IMR-90 (cell line): ENCODE data around the gene GARIN3. TPM values are rescaled to one million over a fixed set of nuclear protein-coding genes. Genes with fewer than 3 reads are reported as not detected.

Experiments used
- ATAC-seq: fragments of 200-7000 bp; cut with Tn5 transposase; 2 replicates; pipeline ENCODE4 v1.9.1; 2020; ENCODE audit warnings: low read depth, mild to moderate bottlenecking, moderate library complexity
- Bru-seq: library from RNA; stranded (reverse); fragments of 400-500 nt; gene quantifications from one replicate; lab custom pipeline; 2021; lab: Mats Ljungman, UMichigan
- BruChase-seq, 2 experiments: library from RNA; stranded (reverse); fragments of 400-500 nt; gene quantifications; one replicate each; lab custom pipeline; 2021; lab: Mats Ljungman, UMichigan
- BruUV-seq: library from RNA; stranded (reverse); fragments of 400-500 nt; replicated peaks from 2 replicates; lab custom pipeline; 2021; lab: Mats Ljungman, UMichigan
- CTCF ChIA-PET: fragments of 300-600 bp; formaldehyde crosslinking; extraction: SDS; loops from one replicate; lab custom pipeline; 2021; ENCODE audit warnings: antibody characterized with exemption; lab: Yijun Ruan, JAX
- POLR2A ChIA-PET: fragments of 300-600 bp; sonication (Branson Sonifier 250); formaldehyde crosslinking; loops from one replicate; lab custom pipeline; 2022; ENCODE audit warnings: antibody characterized with exemption; ENCODE audit not compliant: unreplicated experiment; lab: Charles Lee
- DNase-seq: peaks from one replicate; pipeline ENCODE4 v3.0.0; 2013
- H2AFZ ChIP-seq: replicated peaks from 2 replicates; pipeline ENCODE3; 2013; ENCODE audit warnings: low read length, mild to moderate bottlenecking; ENCODE audit not compliant: poor library complexity
- H2AK5ac ChIP-seq: 2 replicates; pipeline ENCODE4 v1.6.1; 2013; ENCODE audit warnings: low read depth, low read length, inconsistent platforms
- H2AK9ac ChIP-seq: replicated peaks from 2 replicates; pipeline ENCODE3; 2013; ENCODE audit warnings: mild to moderate bottlenecking, low read depth, low read length, moderate library complexity; ENCODE audit not compliant: poor library complexity
- H2BK120ac ChIP-seq: 2 replicates; pipeline ENCODE4 v1.6.1; 2013; ENCODE audit warnings: low read depth, low read length, inconsistent platforms
- H2BK15ac ChIP-seq: 3 replicates; pipeline ENCODE4 v1.6.1; 2013; ENCODE audit warnings: low read depth, low read length, inconsistent platforms
- H2BK20ac ChIP-seq: 2 replicates; pipeline ENCODE4 v1.6.1; 2013; ENCODE audit warnings: low read depth, mild to moderate bottlenecking, inconsistent platforms, low read length, moderate library complexity
- H2BK5ac ChIP-seq: 2 replicates; pipeline ENCODE4 v1.6.1; 2013; ENCODE audit warnings: mild to moderate bottlenecking, low read depth, low read length, inconsistent platforms; ENCODE audit not compliant: poor library complexity, severe bottlenecking
- H3K14ac ChIP-seq: replicated peaks from 2 replicates; pipeline ENCODE4 v1.6.1; 2013; ENCODE audit warnings: low read depth, low read length, inconsistent platforms
- H3K18ac ChIP-seq: 2 replicates; pipeline ENCODE4 v1.6.1; 2013; ENCODE audit warnings: low read depth, low read length, control low read depth
- H3K23ac ChIP-seq: 2 replicates; pipeline ENCODE4 v1.6.1; 2013; ENCODE audit warnings: low read depth, low read length, inconsistent platforms
- H3K27ac ChIP-seq: 2 replicates; pipeline ENCODE4 v1.5.1; 2013; ENCODE audit warnings: mild to moderate bottlenecking, control low read depth, low read length; ENCODE audit not compliant: insufficient read depth
- H3K27me3 ChIP-seq: 2 replicates; pipeline ENCODE4 v1.6.1; 2013; ENCODE audit warnings: low read length; ENCODE audit not compliant: control insufficient read depth, insufficient read depth
- H3K36me3 ChIP-seq: 2 replicates; pipeline ENCODE4 v1.6.1; 2013; ENCODE audit warnings: low read length, mixed read lengths; ENCODE audit not compliant: control insufficient read depth, insufficient read depth
- H3K4ac ChIP-seq: 2 replicates; pipeline ENCODE4 v1.6.1; 2013; ENCODE audit warnings: low read depth, low read length, inconsistent platforms
- H3K4me1 ChIP-seq: 2 replicates; pipeline ENCODE4 v1.6.1; 2013; ENCODE audit warnings: low read length, mixed read lengths; ENCODE audit not compliant: control insufficient read depth, insufficient read depth
- H3K4me2 ChIP-seq: 2 replicates; pipeline ENCODE4 v1.6.1; 2013; ENCODE audit warnings: low read depth, mild to moderate bottlenecking, control low read depth, low read length, moderate library complexity
- H3K4me3 ChIP-seq: 2 replicates; pipeline ENCODE4 v1.5.1; 2013; ENCODE audit warnings: low read depth, mild to moderate bottlenecking, control low read depth, low read length, moderate library complexity; ENCODE audit not compliant: insufficient read depth
- H3K56ac ChIP-seq: 2 replicates; pipeline ENCODE4 v1.6.1; 2013; ENCODE audit warnings: low read length, inconsistent platforms; ENCODE audit not compliant: insufficient read depth; ENCODE audit errors: extremely low read depth
- H3K79me1 ChIP-seq, 2 experiments: 2 replicates each; pipeline ENCODE4 v1.6.1; 2013; ENCODE audit warnings: low read length in 2 of 2, inconsistent platforms in 1 of 2, low read depth in 1 of 2
- H3K9ac ChIP-seq: 2 replicates; pipeline ENCODE4 v1.6.1; 2013; ENCODE audit warnings: low read depth, low read length, control low read depth
- H3K9me1 ChIP-seq: 2 replicates; pipeline ENCODE4 v1.6.1; 2013; ENCODE audit warnings: low read length, inconsistent platforms; ENCODE audit not compliant: insufficient read depth
- H3K9me3 ChIP-seq: 2 replicates; pipeline ENCODE4 v1.6.1; 2013; ENCODE audit warnings: low read length; ENCODE audit not compliant: control insufficient read depth, insufficient read depth
- H4K20me1 ChIP-seq: 2 replicates; pipeline ENCODE4 v1.6.1; 2013; ENCODE audit warnings: low read length, inconsistent platforms; ENCODE audit not compliant: insufficient read depth
- H4K5ac ChIP-seq: 2 replicates; pipeline ENCODE4 v1.6.1; 2013; ENCODE audit warnings: mild to moderate bottlenecking, low read depth, low read length, control low read depth
- H4K8ac ChIP-seq, 2 experiments: 2 replicates each; pipeline ENCODE4 v1.6.1; 2013; ENCODE audit warnings: low read depth in 2 of 2, low read length in 2 of 2, control low read depth in 1 of 2, inconsistent platforms in 1 of 2
- H4K91ac ChIP-seq: 2 replicates; pipeline ENCODE4 v1.6.1; 2013; ENCODE audit warnings: low read depth, low read length, inconsistent platforms; ENCODE audit not compliant: insufficient read depth
- BHLHE40 ChIP-seq: fragments of 150-350 bp; IDR thresholded peaks from 2 replicates; pipeline ENCODE4 v1.6.1; 2016; ENCODE audit warnings: mild to moderate bottlenecking, low read depth, low read length
- CEBPB ChIP-seq: IDR thresholded peaks from 2 replicates; pipeline ENCODE4 v1.6.1; 2012; ENCODE audit warnings: low read depth, low read length, improper control_type of control experiment
- CTCF ChIP-seq: conservative IDR thresholded peaks from 2 replicates; pipeline ENCODE4 v1.5.1; 2012; ENCODE audit warnings: mild to moderate bottlenecking, low read depth, low read length, improper control_type of control experiment
- ELK1 ChIP-seq: fragments of 150-350 bp; IDR thresholded peaks from 2 replicates; pipeline ENCODE4 v1.6.1; 2016; ENCODE audit warnings: low read depth, mild to moderate bottlenecking, low read length, moderate library complexity, borderline replicate concordance
- FOS ChIP-seq: fragments of 150-350 bp; IDR thresholded peaks from 2 replicates; pipeline ENCODE4 v1.6.1; 2016; ENCODE audit warnings: low read depth, low read length
- MAFK ChIP-seq: IDR thresholded peaks from 2 replicates; pipeline ENCODE4 v1.6.1; 2012; ENCODE audit warnings: low read depth, low read length, improper control_type of control experiment
- MAZ ChIP-seq: IDR thresholded peaks from 2 replicates; pipeline ENCODE4 v1.6.1; 2012; ENCODE audit warnings: low read depth, mild to moderate bottlenecking, low read length, improper control_type of control experiment, moderate library complexity, borderline replicate concordance
- MXI1 ChIP-seq: IDR thresholded peaks from 2 replicates; pipeline ENCODE4 v1.6.1; 2012; ENCODE audit warnings: low read depth, mild to moderate bottlenecking, low read length, moderate library complexity, borderline replicate concordance
- NFE2L2 ChIP-seq: fragments of 150-350 bp; IDR thresholded peaks from 2 replicates; pipeline ENCODE4 v1.6.1; 2016; ENCODE audit warnings: low read depth, mild to moderate bottlenecking, low read length
- POLR2A ChIP-seq: IDR thresholded peaks from 2 replicates; pipeline ENCODE4 v1.6.1; 2012; ENCODE audit warnings: mild to moderate bottlenecking, low read depth, low read length
- RAD21 ChIP-seq: IDR thresholded peaks from 2 replicates; pipeline ENCODE4 v1.6.1; 2012; ENCODE audit warnings: low read length, improper control_type of control experiment
- RCOR1 ChIP-seq: IDR thresholded peaks from 2 replicates; pipeline ENCODE4 v1.6.1; 2012; ENCODE audit warnings: mild to moderate bottlenecking, low read length, improper control_type of control experiment; ENCODE audit not compliant: insufficient replicate concordance
- RFX5 ChIP-seq: IDR thresholded peaks from 2 replicates; pipeline ENCODE4 v1.8.0; 2012; ENCODE audit warnings: low read depth, mild to moderate bottlenecking, low read length, moderate library complexity
- SMC3 ChIP-seq: fragments of 150-350 bp; IDR thresholded peaks from 2 replicates; pipeline ENCODE4 v1.6.1; 2016; ENCODE audit warnings: low read depth, mild to moderate bottlenecking, antibody characterized with exemption, low read length, moderate library complexity
- WGBS, 2 experiments: methylation state at CpG; one replicate each; pipeline versions ENCODE4 v1.1.5 to v1.1.7; 2013; ENCODE audit warnings: missing lambda C conversion rate in 2 of 2; ENCODE audit not compliant: insufficient read length in 1 of 2; ENCODE audit errors: extremely low coverage in 2 of 2; 5-methylcytosine and 5-hydroxymethylcytosine counted together
- dilution Hi-C: fragments of 300-500 bp; cut with HindIII; formaldehyde crosslinking; loops from one replicate; pipeline ENCODE4 v1.14.3; 2018; ENCODE audit warnings: low sequenced_read_pairs; ENCODE audit not compliant: unreplicated experiment
- in situ Hi-C: fragments of 300-500 bp; cut with MboI; formaldehyde crosslinking; loops from 3 replicates; pipeline ENCODE4 v1.14.3; 2019; ENCODE audit warnings: low sequenced_read_pairs, inconsistent platforms, mixed read lengths
- intact Hi-C: fragments of 100-400 bp; cut with micrococcal nuclease; formaldehyde crosslinking; loops from 2 replicates; pipeline ENCODE4 v1.10.0; 2022
- long read RNA-seq: library from polyadenylated mRNA; unstranded; transcript quantifications from one replicate; pipeline ENCODE4 v2.0.0, GENCODE V29; 2021; ENCODE audit not compliant: unreplicated experiment
- polyA plus RNA-seq, 3 experiments: library from polyadenylated mRNA; depleted of rRNA; stranded (reverse); fragments of >200 nt; gene quantifications; 2 replicates each; pipeline ENCODE4 v1.2.3, GENCODE V29; 2012; ENCODE audit warnings: low replicate concordance in 1 of 3
- total RNA-seq: library from RNA; depleted of rRNA; stranded (reverse); fragments of >200 nt; gene quantifications from 2 replicates; pipeline ENCODE4 v1.2.3, GENCODE V29; 2012; rRNA removed

Gene GARIN3
- total RNA-seq (not detected in 2 replicates), polyA plus RNA-seq (2012; rRNA removed) (not detected in 2 replicates), Bru-seq, nascent RNA (not detected), BruChase-seq, experiment 1, labeled RNA remaining after a 6-hour chase (not detected), BruChase-seq, experiment 2, labeled RNA remaining after a 2-hour chase (not detected)
- not detected in 2 replicates for polyA plus RNA-seq (2012; cell fraction: cytosol; rRNA removed)
- not detected in 2 replicates for polyA plus RNA-seq (2012; cell fraction: nucleus; rRNA removed; ENCODE audit: low replicate concordance)
- long read RNA-seq = 0 reads

- peaks cover 4% of the 10 kb centered on the region for H3K27me3 ChIP-seq
- H2AK5ac ChIP-seq = no peak within 1 kb of the TSS
- dilution Hi-C loops = no loop called here
- no peak within 1 kb of the TSS for H3K4ac ChIP-seq
- no peak within 1 kb of the TSS for H2BK5ac ChIP-seq
- DNase-seq (no peak), ATAC-seq (no peak)
- POLR2A ChIA-PET = no interaction called here
- H3K79me1 ChIP-seq = no peaks in the 10 kb centered on the region
- H2BK20ac ChIP-seq = no peak within 1 kb of the TSS
- no peak within 1 kb of the TSS for H3K4me3 ChIP-seq
- no peak within 1 kb of the TSS for H3K23ac ChIP-seq
- no peak within 1 kb of the TSS for H4K8ac ChIP-seq
- CTCF ChIA-PET = no interaction called here
- intact Hi-C loops = no loop called here
- H2AFZ ChIP-seq = no peak within 1 kb of the TSS
- H3K27ac ChIP-seq = no peak within 1 kb of the TSS
- H3K9me3 ChIP-seq = no peaks in the 10 kb centered on the region
- H2BK15ac ChIP-seq = no peak within 1 kb of the TSS
- H3K4me2 ChIP-seq = no peak within 1 kb of the TSS
- no peak within 1 kb of the TSS for H4K5ac ChIP-seq
- H4K91ac ChIP-seq = no peak within 1 kb of the TSS
- no peaks in the 10 kb centered on the region for H4K20me1 ChIP-seq
- no CpG with 5 or more reads among the region's 7 CpGs for WGBS, 2 experiments
- no peak within 1 kb of the TSS for H3K56ac ChIP-seq
- H3K18ac ChIP-seq = no peak within 1 kb of the TSS
- no peaks in the 10 kb centered on the region for H3K36me3 ChIP-seq
- no peak within 1 kb of the TSS for H2AK9ac ChIP-seq
- in situ Hi-C loops = no loop called here
- H2BK120ac ChIP-seq = no peak within 1 kb of the TSS
- no peak within 1 kb of the TSS for H3K9ac ChIP-seq
- no TSS peak for BruUV-seq
- H3K9me1 ChIP-seq = no peaks in the 10 kb centered on the region
- H3K14ac ChIP-seq = no peak within 1 kb of the TSS
- no peaks in the 10 kb centered on the region for H3K4me1 ChIP-seq
- TF ChIP-seq ELK1 (no peak), SMC3 (no peak), NFE2L2 (no peak), POLR2A (no peak), RCOR1 (no peak), BHLHE40 (no peak), RFX5 (no peak), CTCF (no peak), MAZ (no peak), MXI1 (no peak), MAFK (no peak), RAD21 (no peak), CEBPB (no peak), FOS (no peak)
These were observed at the start of gene GARIN3 for GRCh38 chr5:157166214-157167213. Gene GARIN3, minus strand, starts transcription at chr5:157166264. Its CDS starts 96 bp downstream, at chr5:157166168.
